Measurements from ENCODE around the gene ASB13.

DNA sequence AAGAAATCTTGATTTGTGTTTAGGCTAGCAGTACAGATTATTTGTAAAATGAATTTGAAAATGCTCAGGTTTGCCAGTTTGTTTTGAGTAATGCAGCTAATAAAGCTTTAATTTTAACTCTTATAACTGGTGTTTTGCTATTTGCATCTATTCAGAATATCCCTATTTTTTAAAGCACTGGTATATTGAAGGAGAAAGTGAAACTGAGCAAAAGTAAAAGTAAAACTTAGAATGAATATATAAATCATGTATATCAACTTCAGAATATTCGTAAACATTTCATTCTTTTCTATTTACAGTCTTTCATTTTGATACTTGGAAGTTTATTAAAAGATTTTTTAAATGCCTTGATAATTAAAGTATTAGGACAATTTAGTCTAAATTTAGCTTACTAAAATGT lies 44.5 kb upstream of the ASB13 start:
- TF ChIP-seq YY1 (IDR thresholded peaks at IDR 0.05; ENCODE audit: low read depth, low read length), result no peak
- TF ChIP-seq, protein P1, sequence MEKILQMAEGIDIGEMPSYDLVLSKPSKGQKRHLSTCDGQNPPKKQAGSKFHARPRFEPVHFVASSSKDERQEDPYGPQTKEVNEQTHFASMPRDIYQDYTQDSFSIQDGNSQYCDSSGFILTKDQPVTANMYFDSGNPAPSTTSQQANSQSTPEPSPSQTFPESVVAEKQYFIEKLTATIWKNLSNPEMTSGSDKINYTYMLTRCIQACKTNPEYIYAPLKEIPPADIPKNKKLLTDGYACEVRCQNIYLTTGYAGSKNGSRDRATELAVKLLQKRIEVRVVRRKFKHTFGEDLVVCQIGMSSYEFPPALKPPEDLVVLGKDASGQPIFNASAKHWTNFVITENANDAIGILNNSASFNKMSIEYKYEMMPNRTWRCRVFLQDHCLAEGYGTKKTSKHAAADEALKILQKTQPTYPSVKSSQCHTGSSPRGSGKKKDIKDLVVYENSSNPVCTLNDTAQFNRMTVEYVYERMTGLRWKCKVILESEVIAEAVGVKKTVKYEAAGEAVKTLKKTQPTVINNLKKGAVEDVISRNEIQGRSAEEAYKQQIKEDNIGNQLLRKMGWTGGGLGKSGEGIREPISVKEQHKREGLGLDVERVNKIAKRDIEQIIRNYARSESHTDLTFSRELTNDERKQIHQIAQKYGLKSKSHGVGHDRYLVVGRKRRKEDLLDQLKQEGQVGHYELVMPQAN (conservative IDR thresholded peaks at IDR 0.05), result no peak
- TF ChIP-seq ZZZ3 (IDR thresholded peaks at IDR 0.05; ENCODE audit: control insufficient read depth, insufficient read length, low read depth), result no peak
- no peak for TF ChIP-seq RFX5 (IDR thresholded peaks at IDR 0.05; ENCODE audit: low read depth, low read length)
- TF ChIP-seq, protein P2, sequence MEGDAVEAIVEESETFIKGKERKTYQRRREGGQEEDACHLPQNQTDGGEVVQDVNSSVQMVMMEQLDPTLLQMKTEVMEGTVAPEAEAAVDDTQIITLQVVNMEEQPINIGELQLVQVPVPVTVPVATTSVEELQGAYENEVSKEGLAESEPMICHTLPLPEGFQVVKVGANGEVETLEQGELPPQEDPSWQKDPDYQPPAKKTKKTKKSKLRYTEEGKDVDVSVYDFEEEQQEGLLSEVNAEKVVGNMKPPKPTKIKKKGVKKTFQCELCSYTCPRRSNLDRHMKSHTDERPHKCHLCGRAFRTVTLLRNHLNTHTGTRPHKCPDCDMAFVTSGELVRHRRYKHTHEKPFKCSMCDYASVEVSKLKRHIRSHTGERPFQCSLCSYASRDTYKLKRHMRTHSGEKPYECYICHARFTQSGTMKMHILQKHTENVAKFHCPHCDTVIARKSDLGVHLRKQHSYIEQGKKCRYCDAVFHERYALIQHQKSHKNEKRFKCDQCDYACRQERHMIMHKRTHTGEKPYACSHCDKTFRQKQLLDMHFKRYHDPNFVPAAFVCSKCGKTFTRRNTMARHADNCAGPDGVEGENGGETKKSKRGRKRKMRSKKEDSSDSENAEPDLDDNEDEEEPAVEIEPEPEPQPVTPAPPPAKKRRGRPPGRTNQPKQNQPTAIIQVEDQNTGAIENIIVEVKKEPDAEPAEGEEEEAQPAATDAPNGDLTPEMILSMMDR (IDR thresholded peaks at IDR 0.05 in 2 of 3, conservative IDR thresholded peaks at IDR 0.05 in 1 of 3; ENCODE audit: control insufficient read depth in 2 of 3, extremely low read depth in 1 of 3, insufficient read depth in 1 of 3, low read depth in 3 of 3, low read length in 3 of 3), result no peak
- no peak for TF ChIP-seq CBFB (IDR thresholded peaks at IDR 0.05; ENCODE audit: low read depth)
- no peak for TF ChIP-seq EP300 (IDR thresholded peaks at IDR 0.05; ENCODE audit: borderline replicate concordance in 1 of 2, control insufficient read depth in 1 of 2, low read depth in 2 of 2, low read length in 2 of 2)
- no peak for TF ChIP-seq ZNF24 (IDR thresholded peaks at IDR 0.05)
- no peak for TF ChIP-seq CHD4 (IDR thresholded peaks at IDR 0.05)
- TF ChIP-seq HDGF (IDR thresholded peaks at IDR 0.05), result no peak
- no peak for TF ChIP-seq STAT3 (IDR thresholded peaks at IDR 0.05; ENCODE audit: low read depth, low read length)
- no peak for TF ChIP-seq HDAC6 (IDR thresholded peaks at IDR 0.05; ENCODE audit: unreplicated experiment)
- no peak for TF ChIP-seq FOXM1 (IDR thresholded peaks at IDR 0.05; ENCODE audit: low read depth, low read length)
- TF ChIP-seq RAD21 (IDR thresholded peaks at IDR 0.05; ENCODE audit: insufficient read depth, low read depth, low read length), result no peak
